Measurements from ENCODE around the gene RAB37.

- TF ChIP-seq CTCF (IDR thresholded peaks at IDR 0.05) (no peak), POLR2A (IDR thresholded peaks at IDR 0.05) (no peak)
Measured at GRCh38 chr17:74687886-74688285, 49.2 kb upstream of the RAB37 start.
